ENCODE data around the gene MEX3D.

Gene MEX3D

DNA sequence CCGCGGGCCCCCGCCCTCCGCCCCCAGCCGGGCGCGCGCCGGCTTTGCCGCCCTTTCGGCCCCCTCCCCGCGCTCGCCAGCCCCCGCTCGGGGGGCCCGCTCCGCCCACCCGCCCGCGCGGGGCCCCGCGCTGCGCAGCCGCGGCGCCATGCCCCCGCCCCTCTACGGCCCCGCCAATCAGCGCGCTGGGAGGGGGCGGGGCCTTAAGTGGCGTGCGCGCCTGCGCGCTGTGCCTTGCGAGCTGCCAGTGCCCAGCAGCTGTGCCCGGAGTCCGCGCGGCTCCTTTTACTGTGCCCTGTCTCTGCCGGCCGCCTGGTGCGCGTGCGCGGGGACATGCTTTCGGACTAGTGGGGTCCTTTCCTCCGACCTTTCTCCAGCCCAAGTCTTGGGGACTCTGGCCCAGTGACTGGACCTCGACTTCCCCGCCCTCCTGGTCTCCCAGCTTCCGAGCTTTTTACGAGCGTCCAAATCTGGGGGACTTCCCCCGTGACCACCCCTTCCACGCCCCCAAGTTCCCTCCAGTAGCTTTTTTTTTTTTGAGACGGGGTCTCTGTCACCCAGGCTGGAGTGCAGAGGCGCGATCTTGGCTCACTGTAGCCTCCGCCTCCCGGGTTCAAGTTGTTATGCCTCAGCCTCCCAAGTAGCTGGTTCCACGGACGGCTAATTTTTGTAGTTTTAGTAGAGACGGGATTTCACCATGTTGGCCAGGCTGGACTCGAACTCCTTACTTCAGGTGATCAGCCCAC lies 24.8 kb upstream of the MEX3D start, which contains the start of gene MBD3:
Gene MBD3 (minus strand): TSS at position 111 of the 746 bp plus-strand sequence. CDS start 234 bp downstream, outside the sequence.
- DNase-seq = peak; percentile 71

GRCh38 chr19:1592024-1592754 lies 24.1 kb upstream of the MEX3D start:
- peak; percentile 50 for DNase-seq

GRCh38 chr19:1591421-1592023 lies 23.4 kb upstream of the MEX3D start:
- DNase-seq = peak; percentile 30

- DNase-seq = no peak
Observed at GRCh38 chr19:1590641-1591397, 22.7 kb upstream of the MEX3D start.

DNA sequence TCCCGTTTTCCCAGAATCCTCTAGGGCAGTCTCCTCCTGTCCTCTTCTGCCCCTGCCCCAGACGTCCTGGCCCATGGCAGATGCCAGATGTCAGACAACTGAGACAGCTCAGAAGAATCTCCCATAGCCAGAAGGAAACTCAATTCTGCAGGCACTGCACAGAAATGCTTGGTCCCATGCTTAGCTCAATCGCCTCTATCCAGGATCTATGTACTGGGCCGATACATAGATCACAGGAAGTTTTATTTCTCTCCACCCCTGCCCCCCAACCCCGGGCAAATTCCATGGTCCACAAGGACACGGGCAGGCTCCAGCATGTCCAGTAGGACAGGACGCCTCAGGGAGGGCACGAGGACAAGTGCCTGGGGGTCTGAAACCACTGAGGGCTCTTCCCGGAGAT lies 19.7 kb upstream of the MEX3D start:
- DNase-seq = no peak

- no peak for DNase-seq
Observed at GRCh38 chr19:1585243-1585580, 17.1 kb upstream of the MEX3D start.

DNA sequence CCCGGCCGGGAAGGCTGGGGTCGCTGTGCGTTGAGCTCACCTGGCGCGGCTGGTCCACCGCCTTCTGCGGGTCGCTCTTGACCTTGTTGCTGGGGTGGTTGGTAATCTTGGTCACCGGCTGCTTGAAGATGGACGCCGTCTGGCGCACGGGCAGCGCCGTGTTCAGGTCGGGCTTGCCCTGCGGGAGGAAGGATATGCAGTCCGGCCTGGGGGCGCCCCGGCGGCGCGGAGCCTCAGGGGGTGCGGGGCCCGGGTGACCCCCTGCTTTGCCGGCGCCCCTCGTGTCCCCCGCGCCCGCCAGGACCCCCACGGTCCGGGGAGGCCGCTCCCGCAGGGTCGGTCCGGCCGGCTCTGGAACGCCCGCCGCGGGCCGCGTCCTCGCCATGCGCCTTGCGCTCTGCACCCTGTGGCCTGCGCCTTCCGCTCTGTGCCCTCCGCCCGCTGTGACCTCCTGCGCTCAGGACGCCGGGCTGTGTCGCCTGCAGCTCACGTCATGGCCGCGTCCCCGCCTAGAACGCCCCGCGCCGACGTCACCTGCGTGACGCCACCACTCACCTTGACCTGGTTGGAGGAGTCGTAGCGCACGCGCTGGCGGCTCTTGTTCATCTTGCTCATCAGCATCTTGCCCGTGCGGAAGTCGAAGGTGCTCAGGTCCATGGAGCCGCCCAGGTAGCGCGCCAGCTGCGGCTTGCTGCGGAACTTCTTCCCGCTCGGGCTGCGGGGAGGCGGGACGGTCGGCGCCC lies 16.5 kb upstream of the MEX3D start:
- no peak for DNase-seq

- no peak for DNase-seq
Observed at GRCh38 chr19:1582201-1582600, 14.1 kb upstream of the MEX3D start.

DNA sequence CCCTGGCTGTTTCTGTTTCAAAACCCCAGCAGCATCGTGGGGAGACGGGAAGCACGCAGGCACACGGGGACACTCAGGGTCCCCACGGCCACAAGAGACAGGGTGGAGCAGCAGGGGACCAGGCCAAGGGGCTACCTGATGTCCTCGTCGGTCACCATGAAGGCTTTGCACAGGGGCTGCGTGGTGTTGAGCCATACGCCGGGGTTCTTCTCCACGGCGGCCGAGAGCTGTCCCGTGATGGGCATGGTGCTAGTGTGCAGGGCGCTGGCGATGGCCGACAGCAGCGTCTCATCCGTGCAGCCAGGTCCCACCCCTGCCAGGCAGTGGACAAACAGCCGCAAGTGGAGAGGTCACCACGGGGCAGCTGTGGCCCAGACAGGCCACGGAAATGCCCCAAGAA lies 12.8 kb upstream of the MEX3D start:
- no peak for DNase-seq

GRCh38 chr19:1580382-1580781 lies 12.3 kb upstream of the MEX3D start:
- DNase-seq = no peak

DNA sequence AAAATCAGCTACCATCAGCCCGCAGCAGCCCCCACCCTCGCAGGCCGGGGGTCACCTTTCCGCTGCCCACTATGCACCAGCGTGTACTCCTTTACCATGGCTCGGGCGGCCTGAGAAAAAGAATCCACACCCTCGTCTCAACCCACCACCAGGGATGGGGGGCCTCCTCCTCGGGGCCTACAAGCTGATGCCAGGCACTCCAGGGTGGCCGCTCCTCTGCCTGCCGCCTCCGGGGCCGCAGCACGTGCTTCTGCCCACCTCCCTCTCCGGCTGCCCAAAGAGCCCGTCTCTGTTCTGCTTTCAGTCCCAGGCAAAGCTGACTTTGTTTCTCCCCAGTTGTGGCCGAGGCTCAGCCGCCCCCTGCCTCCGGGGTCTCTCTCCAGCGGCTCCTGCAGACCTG lies 11.1 kb upstream of the MEX3D start:
- DNase-seq = no peak

- no peak for DNase-seq
Observed at GRCh38 chr19:1577929-1578618, 9.9 kb upstream of the MEX3D start.

GRCh38 chr19:1577090-1577928 lies 9.2 kb upstream of the MEX3D start:
- peak; percentile 48 for DNase-seq

DNA sequence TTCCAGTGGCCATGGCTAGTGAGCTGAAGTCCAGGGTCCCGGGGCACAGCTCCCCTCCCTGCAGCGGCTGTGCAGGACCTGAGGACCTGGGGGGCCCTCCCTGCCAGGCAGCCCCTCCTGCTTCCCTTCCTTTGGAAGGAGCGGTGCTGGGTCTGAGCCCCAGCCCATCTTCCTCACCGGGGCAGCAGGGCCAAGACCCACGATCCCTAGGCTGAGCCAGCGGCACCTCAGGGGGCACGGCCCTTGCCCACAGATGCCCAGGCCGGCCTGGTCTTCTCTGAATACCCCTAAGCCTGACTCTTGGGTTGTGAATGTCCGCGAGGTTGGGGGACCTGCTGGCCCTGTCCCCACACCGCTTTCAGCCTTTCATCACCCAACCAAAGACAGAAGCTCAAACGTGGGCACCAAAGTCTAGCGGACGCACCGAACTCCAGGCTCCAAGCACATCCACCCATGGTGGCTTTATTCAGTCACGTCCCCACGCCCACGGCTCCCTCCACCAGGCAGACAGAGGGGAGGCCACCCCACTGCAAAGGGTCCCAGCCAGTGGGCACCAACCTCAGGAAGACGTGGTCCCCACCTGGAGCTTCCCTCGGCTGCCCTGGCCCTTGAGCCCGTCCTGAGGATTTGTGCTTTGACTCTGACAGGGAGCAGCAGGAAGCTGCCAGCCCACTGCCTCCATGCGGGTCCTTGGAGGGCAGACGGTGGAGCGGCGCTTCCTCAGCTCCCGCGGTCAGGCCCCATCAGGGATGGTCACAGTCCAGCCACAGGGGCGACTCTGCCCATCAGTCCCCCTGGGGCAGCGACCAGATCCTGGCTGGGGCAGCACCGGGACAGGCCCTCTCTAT lies 8.3 kb upstream of the MEX3D start:
- no peak for DNase-seq

DNA sequence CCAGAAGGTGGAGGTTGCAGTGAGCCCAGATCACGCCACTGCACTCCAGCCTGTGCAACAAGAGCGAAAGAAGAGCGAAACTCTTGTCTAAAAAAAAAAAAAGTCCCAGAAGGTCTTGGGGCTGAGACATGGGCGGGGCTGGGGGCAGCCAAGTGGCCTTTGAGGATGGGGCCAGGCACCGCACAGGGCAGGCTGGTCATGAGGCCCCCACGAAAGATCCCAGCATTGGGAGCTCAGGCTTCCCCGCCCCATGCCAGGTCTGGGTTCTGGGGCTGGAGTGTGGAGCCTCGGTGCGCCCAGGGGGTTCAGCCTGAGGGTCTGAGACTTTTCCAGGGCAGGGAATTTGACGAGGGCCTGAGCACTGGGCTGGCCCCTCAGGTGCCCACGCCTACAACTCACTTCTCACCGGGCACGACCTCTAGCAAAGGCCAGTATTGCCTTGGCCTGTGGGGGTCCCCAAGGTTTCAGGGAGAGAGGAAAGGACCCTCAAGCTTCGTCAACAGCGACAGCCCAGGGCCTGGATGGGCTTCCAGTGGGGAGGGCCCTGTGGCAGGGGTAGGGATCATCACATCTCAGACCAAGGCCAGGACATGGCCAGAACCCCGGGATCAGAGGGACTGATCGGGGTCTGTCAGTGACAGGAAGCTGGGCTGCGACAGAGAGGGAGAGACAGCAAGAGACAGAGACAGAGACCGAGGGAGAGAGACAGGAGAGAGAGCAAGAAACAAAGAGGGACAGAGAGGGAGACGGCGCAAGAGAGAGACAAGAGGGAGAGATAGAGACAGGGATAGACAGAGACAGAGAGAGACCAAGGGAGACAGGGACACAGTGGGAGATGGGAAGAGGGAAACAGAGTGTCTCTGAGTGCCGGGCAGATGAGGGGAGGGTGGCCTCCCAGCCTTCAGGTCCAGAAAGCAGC lies 7.5 kb upstream of the MEX3D start:
- no peak for DNase-seq

DNA sequence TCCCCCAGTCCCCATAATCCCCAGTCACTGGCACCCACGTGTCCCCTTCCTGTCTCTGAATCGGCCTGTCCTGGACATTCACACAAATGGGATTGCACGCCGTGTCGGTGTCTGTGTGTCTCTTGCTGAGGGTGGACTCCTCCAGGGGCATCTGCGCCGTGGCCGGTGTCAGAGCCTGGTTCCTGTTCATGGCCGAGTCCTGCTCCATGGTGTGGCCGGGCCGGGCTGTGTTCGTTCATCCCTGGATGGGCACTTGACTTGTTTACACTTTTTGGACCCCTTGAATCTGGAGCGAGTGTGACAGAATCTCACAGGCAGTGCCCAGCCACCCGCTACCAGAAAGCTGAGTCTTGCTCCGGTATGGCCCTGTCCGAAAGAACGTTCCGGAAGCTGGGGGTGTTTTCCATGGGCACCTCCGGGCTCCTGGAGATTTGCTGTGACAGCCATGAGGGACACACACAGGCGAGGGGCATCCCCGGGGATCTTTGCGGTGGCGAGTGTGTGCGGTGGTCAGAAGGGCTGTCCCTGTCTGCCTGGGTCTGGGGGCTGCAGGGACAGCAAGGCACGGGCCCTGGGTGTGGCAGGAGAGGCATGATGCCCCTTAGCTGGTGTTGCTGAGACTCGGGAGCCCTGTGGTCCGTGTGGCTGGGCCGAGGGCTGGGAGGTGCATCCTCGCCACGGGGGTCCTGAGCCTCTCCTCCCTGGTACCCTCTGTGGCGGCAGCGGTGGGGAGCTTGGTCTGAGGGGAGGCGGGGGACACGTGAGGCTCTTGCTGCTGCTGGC lies 6.4 kb upstream of the MEX3D start:
- DNase-seq = no peak

- no peak for DNase-seq
Observed at GRCh38 chr19:1572795-1573194, 4.7 kb upstream of the MEX3D start.

DNA sequence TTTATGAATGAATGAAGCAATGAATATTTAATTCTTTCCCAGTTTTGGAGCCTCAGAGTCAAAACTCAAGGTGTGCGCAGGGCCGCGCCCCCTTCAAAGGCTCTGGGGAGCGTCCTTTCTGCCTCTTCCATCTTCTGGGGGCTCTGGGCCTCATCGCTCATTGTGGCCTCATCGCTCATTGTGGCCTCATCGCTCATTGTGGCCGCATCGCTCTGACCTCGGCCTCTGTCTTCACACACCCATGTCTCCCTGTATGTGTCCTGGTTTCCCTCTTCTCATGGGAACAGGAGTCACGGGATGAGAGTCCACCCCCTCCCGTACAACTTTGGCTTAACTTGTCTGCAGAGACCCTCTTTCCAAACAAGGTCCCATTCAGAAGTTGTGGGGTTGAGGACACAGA lies 3.2 kb upstream of the MEX3D start:
- no peak for DNase-seq
